IMR-90 (cell line): ENCODE data around the gene CCM2.
A peak's percentile ranks its signal among the peaks of the same experiment; 100 is the strongest.

Source experiments
- BHLHE40 ChIP-seq: fragments of 150-350 bp; IDR thresholded peaks from 2 replicates; pipeline ENCODE4 v1.6.1; 2016; ENCODE audit warnings: mild to moderate bottlenecking, low read depth, low read length
- CHD1 ChIP-seq: IDR thresholded peaks from 2 replicates; pipeline ENCODE4 v1.6.1; 2012; ENCODE audit warnings: low read depth, low read length, improper control_type of control experiment
- CTCF ChIP-seq: conservative IDR thresholded peaks from 2 replicates; pipeline ENCODE4 v1.5.1; 2012; ENCODE audit warnings: mild to moderate bottlenecking, low read depth, low read length, improper control_type of control experiment
- MXI1 ChIP-seq: IDR thresholded peaks from 2 replicates; pipeline ENCODE4 v1.6.1; 2012; ENCODE audit warnings: low read depth, mild to moderate bottlenecking, low read length, moderate library complexity, borderline replicate concordance
- POLR2A ChIP-seq: IDR thresholded peaks from 2 replicates; pipeline ENCODE4 v1.6.1; 2012; ENCODE audit warnings: mild to moderate bottlenecking, low read depth, low read length
- RAD21 ChIP-seq: IDR thresholded peaks from 2 replicates; pipeline ENCODE4 v1.6.1; 2012; ENCODE audit warnings: low read length, improper control_type of control experiment
- RCOR1 ChIP-seq: IDR thresholded peaks from 2 replicates; pipeline ENCODE4 v1.6.1; 2012; ENCODE audit warnings: mild to moderate bottlenecking, low read length, improper control_type of control experiment; ENCODE audit not compliant: insufficient replicate concordance
- SMC3 ChIP-seq: fragments of 150-350 bp; IDR thresholded peaks from 2 replicates; pipeline ENCODE4 v1.6.1; 2016; ENCODE audit warnings: low read depth, mild to moderate bottlenecking, antibody characterized with exemption, low read length, moderate library complexity
- USF2 ChIP-seq: fragments of 150-350 bp; IDR thresholded peaks from 2 replicates; pipeline ENCODE4 v1.6.1; 2017; ENCODE audit warnings: mild to moderate bottlenecking, antibody characterized with exemption, low read length, low read depth

- no peak for TF ChIP-seq RAD21
- TF ChIP-seq USF2 = no peak
- no peak for TF ChIP-seq CTCF
- TF ChIP-seq SMC3 = no peak
- no peak; the same call in 1 of the 2 replicates for TF ChIP-seq MXI1
- TF ChIP-seq CHD1 = no peak
- TF ChIP-seq POLR2A = peak; percentile 39; the same call in 1 of the 2 replicates
- TF ChIP-seq BHLHE40 = no peak
- no peak for TF ChIP-seq RCOR1
These were observed at the start of gene CCM2 for GRCh38 chr7:45000093-45001032.
